Measurements from ENCODE around the gene RAB11FIP4.

Gene RAB11FIP4

DNA sequence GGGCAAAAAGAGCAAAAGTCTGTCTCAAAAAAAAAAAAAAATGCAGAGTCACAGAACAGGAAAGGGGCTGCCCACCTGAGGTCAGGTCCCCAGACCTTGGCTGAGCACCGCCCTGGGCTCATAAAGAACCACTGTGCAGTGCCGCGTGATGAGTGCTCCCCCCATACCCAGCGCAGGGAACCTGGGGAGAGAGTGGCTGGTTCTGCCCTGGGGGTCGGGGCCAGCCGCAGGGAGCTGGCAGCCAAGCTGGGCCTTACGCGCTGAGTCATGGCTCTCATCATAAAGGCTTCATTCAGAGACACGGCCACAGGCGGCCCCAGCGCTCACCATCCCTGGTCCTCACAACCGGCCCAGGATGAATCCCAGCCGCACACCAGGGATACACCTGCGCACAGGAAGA lies 80.7 kb downstream of the RAB11FIP4 start:
- Histone ChIP-seq H3K9me3 (no peaks in the 10 kb centered on the region), H3K27ac (no peak overlapping the region), H3K4me1 (ENCODE audit: control insufficient read depth in 1 of 2, insufficient read depth in 1 of 2, low read depth in 1 of 2, low read length in 1 of 2) (no peaks in the 10 kb centered on the region), H3K27me3 (peaks cover 22% of the 10 kb centered on the region), H3K4me3 (ENCODE audit: low read depth in 1 of 2, low read length in 1 of 2) (no peak overlapping the region), H3K36me3 (no peaks in the 10 kb centered on the region)
- no peak for TF ChIP-seq CTCF (IDR thresholded peaks at IDR 0.05)

- Histone ChIP-seq H3K4me3 (ENCODE audit: low read depth in 1 of 2, low read length in 1 of 2) (no peak overlapping the region), H3K36me3 (no peaks in the 10 kb centered on the region), H3K27ac (no peak overlapping the region), H3K4me1 (ENCODE audit: control insufficient read depth in 1 of 2, insufficient read depth in 1 of 2, low read depth in 1 of 2, low read length in 1 of 2) (no peaks in the 10 kb centered on the region), H3K27me3 (peaks cover 22% of the 10 kb centered on the region), H3K9me3 (no peaks in the 10 kb centered on the region)
- no peak for TF ChIP-seq CTCF (IDR thresholded peaks at IDR 0.05)
These were observed 84.1 kb downstream of the RAB11FIP4 start for GRCh38 chr17:31475378-31476162.

- Histone ChIP-seq H3K27me3 (peaks cover 22% of the 10 kb centered on the region), H3K4me1 (ENCODE audit: control insufficient read depth in 1 of 2, insufficient read depth in 1 of 2, low read depth in 1 of 2, low read length in 1 of 2) (no peaks in the 10 kb centered on the region), H3K4me3 (ENCODE audit: low read depth in 1 of 2, low read length in 1 of 2) (no peak overlapping the region), H3K9me3 (no peaks in the 10 kb centered on the region), H3K27ac (no peak overlapping the region), H3K36me3 (no peaks in the 10 kb centered on the region)
- TF ChIP-seq CTCF (IDR thresholded peaks at IDR 0.05), result no peak
These were observed 85.3 kb downstream of the RAB11FIP4 start for GRCh38 chr17:31476525-31477416.

DNA sequence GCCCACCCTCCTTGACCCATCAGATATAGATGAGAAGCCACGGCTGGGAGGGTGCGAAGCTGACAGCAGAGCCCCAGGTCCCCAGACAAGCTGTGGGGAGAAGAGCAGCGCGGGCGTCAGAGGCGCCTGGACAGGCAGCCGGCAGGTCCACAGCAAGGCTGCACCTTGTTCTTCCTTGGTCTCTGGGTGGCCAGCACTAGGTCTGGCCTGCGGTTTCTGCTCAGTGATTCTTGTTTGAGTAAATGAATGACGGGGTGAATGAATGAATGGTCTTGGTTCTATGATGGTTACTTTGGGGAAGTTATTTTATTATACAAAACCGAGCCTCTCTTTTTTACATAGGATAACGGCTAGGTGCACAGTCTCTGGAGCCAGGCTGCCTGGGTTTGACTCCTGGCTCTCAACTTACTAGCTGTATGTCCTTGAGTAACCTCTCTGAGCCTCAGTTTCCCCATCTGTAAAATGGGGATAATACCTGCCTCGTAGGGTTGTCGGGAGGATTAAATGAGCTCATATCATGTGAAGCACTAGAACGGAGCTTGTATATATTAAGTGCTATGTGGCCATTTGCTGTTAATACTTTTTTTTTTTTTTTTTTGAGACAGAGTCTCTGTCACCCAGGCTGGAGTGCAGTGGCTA lies 86.1 kb downstream of the RAB11FIP4 start:
- Histone ChIP-seq H3K27me3 (peaks cover 16% of the 10 kb centered on the region), H3K4me3 (ENCODE audit: low read depth in 1 of 2, low read length in 1 of 2) (no peak overlapping the region), H3K9me3 (no peaks in the 10 kb centered on the region)

More for the DNA sequence above, 86.1 kb downstream of the RAB11FIP4 start:
- H3K4me1 ChIP-seq (ENCODE audit: control insufficient read depth in 1 of 2, insufficient read depth in 1 of 2, low read depth in 1 of 2, low read length in 1 of 2), result no peaks in the 10 kb centered on the region
- no peak overlapping the region for H3K27ac ChIP-seq
- no peaks in the 10 kb centered on the region for H3K36me3 ChIP-seq
- no peak for TF ChIP-seq CTCF (IDR thresholded peaks at IDR 0.05)

Data from neutrophil (primary cell).